HCT116 (cell line): ENCODE data around the gene SMNDC1.

ENCODE experiments used
- CEBPB ChIP-seq: IDR thresholded peaks from 2 replicates; pipeline ENCODE4 v1.6.1; 2012; ENCODE audit warnings: low read depth
- CTCF ChIP-seq, 3 experiments: fragments of 200-600 bp in 1 of 3; sonication (generic) in 1 of 3; IDR thresholded peaks in 2 of 3; conservative IDR thresholded peaks in 1 of 3; 2 replicates each; pipeline ENCODE4 v1.5.1; 2012 to 2017; ENCODE audit warnings: low read depth in 2 of 3, low read length in 2 of 3, antibody characterized with exemption in 1 of 3, borderline replicate concordance in 1 of 3, control low read depth in 1 of 3, mild to moderate bottlenecking in 1 of 3, mixed read lengths in 1 of 3, mixed run types in 1 of 3, moderate library complexity in 1 of 3; ENCODE audit not compliant: insufficient read depth in 1 of 3
- EZH2 ChIP-seq: fragments of 200-600 bp; sonication (generic); IDR thresholded peaks from 2 replicates; pipeline ENCODE4 v1.6.1; 2017; ENCODE audit warnings: antibody characterized with exemption, mixed run types
- EZH2phosphoT487 ChIP-seq: fragments of 200-600 bp; IDR thresholded peaks from 2 replicates; pipeline ENCODE4 v1.6.1; 2018; ENCODE audit warnings: antibody characterized with exemption, borderline replicate concordance
- POLR2A ChIP-seq: IDR thresholded peaks from 2 replicates; pipeline ENCODE4 v1.7.0; 2011; ENCODE audit warnings: borderline replicate concordance; ENCODE audit not compliant: insufficient read depth, insufficient read length; ENCODE audit errors: extremely low read depth
- SIN3A ChIP-seq: IDR thresholded peaks from 2 replicates; pipeline ENCODE4 v1.6.1; 2012; ENCODE audit warnings: low read depth
- SRF ChIP-seq: IDR thresholded peaks from 2 replicates; pipeline ENCODE4 v1.6.1; 2012; ENCODE audit warnings: low read depth
- ZNF274 ChIP-seq: fragments of 200-500 bp; sonication (Bioruptor generic); IDR thresholded peaks from 2 replicates; pipeline ENCODE4 v1.6.1; 2014; ENCODE audit warnings: mild to moderate bottlenecking, low read depth, low read length, inconsistent platforms

- TF ChIP-seq SRF, result no peak
- no peak for TF ChIP-seq CTCF (IDR thresholded peaks at IDR 0.05 in 2 of 3, conservative IDR thresholded peaks at IDR 0.05 in 1 of 3; ENCODE audit: borderline replicate concordance in 1 of 3, insufficient read depth in 1 of 3, low read depth in 2 of 3, low read length in 2 of 3)
- TF ChIP-seq CEBPB, result no peak
- TF ChIP-seq POLR2A, result no peak
- no peak for TF ChIP-seq EZH2phosphoT487
- no peak for TF ChIP-seq EZH2
- no peak for TF ChIP-seq ZNF274
- TF ChIP-seq SIN3A, result no peak
Observed at GRCh38 chr10:110277591-110277990, 27.1 kb downstream of the SMNDC1 start.
